Non-pigmented ciliary epithelial cell (primary cell): Measurements from ENCODE around the gene SELENOS.
"Not testable (repeated sequence)": the region's sequence is repeated elsewhere in the genome, so short reads cannot be mapped to it uniquely, and the experiment has no call there.

ENCODE experiments used
- DNase-seq: peaks from one replicate; pipeline ENCODE4 v3.0.0-alpha.2; 2010; ENCODE audit warnings: low read depth

Gene SELENOS

GRCh38 chr15:101309436-101310160 lies 32.3 kb upstream of the SELENOS start:
- DNase-seq, result no peak

- DNase-seq, result no peak
Observed at GRCh38 chr15:101308604-101309435, 31.5 kb upstream of the SELENOS start.

GRCh38 chr15:101307897-101308603 lies 30.8 kb upstream of the SELENOS start:
- no peak for DNase-seq

- no peak for DNase-seq
Observed at GRCh38 chr15:101307048-101307896, 30.0 kb upstream of the SELENOS start.

- DNase-seq, result no peak
Observed at GRCh38 chr15:101306341-101307047, 29.2 kb upstream of the SELENOS start.

GRCh38 chr15:101305820-101306255 lies 28.6 kb upstream of the SELENOS start:
- DNase-seq, result no peak

GRCh38 chr15:101303408-101303807 lies 26.1 kb upstream of the SELENOS start:
- DNase-seq, result no peak

GRCh38 chr15:101296418-101297405 lies 19.4 kb upstream of the SELENOS start:
- DNase-seq, result no peak

- no peak for DNase-seq
Observed at GRCh38 chr15:101295607-101296161, 18.4 kb upstream of the SELENOS start.

- DNase-seq, result peak; percentile 64
Observed at GRCh38 chr15:101294731-101295606, 17.7 kb upstream of the SELENOS start, which contains the start of gene SNRPA1. Gene SNRPA1, minus strand, starts transcription at chr15:101295248. Its CDS starts 70 bp downstream, at chr15:101295178.

GRCh38 chr15:101293122-101293521 lies 15.8 kb upstream of the SELENOS start:
- no peak for DNase-seq

- DNase-seq, result no peak
Observed at GRCh38 chr15:101288905-101289513, 11.7 kb upstream of the SELENOS start.

- DNase-seq, result not testable (repeated sequence)
Observed at GRCh38 chr15:101287342-101287741, 10.1 kb upstream of the SELENOS start.

- no peak for DNase-seq
Observed at GRCh38 chr15:101286471-101287114, 9.3 kb upstream of the SELENOS start.

- no peak for DNase-seq
Observed at GRCh38 chr15:101283931-101284330, 6.6 kb upstream of the SELENOS start.

GRCh38 chr15:101280007-101280406 lies 2.7 kb upstream of the SELENOS start:
- no peak for DNase-seq

GRCh38 chr15:101277943-101278564 lies 769 bp upstream of the SELENOS start:
- DNase-seq, result no peak
